Neural crest cell (in vitro differentiated cells): ENCODE data around the gene CDH8. TPM values are rescaled to one million over a fixed set of nuclear protein-coding genes. Genes with fewer than 3 reads are reported as not detected.

Experiments
- DNase-seq: peaks from one replicate; pipeline ENCODE4 v3.0.0; 2021; ENCODE audit warnings: low read depth, mixed read lengths, low spot score
- H3K27ac Mint-ChIP-seq: one replicate; pipeline ENCODE4 v1.8.0; 2021; ENCODE audit warnings: mild to moderate bottlenecking, mixed read lengths; ENCODE audit not compliant: unreplicated experiment
- H3K27me3 Mint-ChIP-seq: 2 replicates; pipeline ENCODE4 v1.8.0; 2021; ENCODE audit warnings: low read depth, mild to moderate bottlenecking, mixed read lengths
- H3K36me3 Mint-ChIP-seq: 2 replicates; pipeline ENCODE4 v1.8.0; 2021; ENCODE audit warnings: low read depth, mild to moderate bottlenecking, mixed read lengths
- H3K4me1 Mint-ChIP-seq: 2 replicates; pipeline ENCODE4 v1.8.0; 2021; ENCODE audit warnings: mixed read lengths
- H3K4me3 Mint-ChIP-seq: one replicate; pipeline ENCODE4 v1.8.0; 2021; ENCODE audit warnings: mild to moderate bottlenecking, mixed read lengths
- H3K9me3 Mint-ChIP-seq: 2 replicates; pipeline ENCODE4 v1.8.0; 2021; ENCODE audit warnings: mixed read lengths
- total RNA-seq: library from RNA; stranded (reverse); gene quantifications from 2 replicates; pipeline ENCODE4 v1.2.1, GENCODE V29; 2021
- TF ChIP-seq, protein P1 (sequence below): fragments of 200-600 bp; sonication (generic); conservative IDR thresholded peaks from 2 replicates; pipeline ENCODE4 v1.5.0; 2021; ENCODE audit warnings: antibody characterized with exemption, mild to moderate bottlenecking

Gene CDH8
- total RNA-seq, 1 donor from 2014 or later, result 7.1 TPM

DNA sequence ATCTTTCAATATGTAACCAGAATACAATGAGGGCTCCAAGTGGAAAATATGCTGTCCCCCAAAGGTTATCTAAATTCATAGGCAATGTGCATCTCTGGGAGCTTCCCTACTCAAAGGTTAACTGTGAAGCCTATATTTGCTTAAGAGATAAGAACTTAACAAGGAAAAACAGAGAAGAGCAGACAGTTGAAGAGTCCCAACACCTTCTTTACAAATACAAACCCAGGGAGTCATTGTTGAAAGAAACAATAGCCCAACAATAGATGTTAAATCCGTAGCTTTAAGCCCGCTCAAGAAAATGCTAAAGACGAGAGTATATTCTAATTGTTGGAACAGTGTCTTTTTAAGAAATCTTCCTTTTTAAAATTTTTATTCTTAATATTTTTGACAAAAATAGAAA lies 87.8 kb downstream of the CDH8 start:
- no peak for DNase-seq
- no peak overlapping the region for H3K27ac Mint-ChIP-seq
- peaks cover 2% of the 10 kb centered on the region for H3K27me3 Mint-ChIP-seq

DNA sequence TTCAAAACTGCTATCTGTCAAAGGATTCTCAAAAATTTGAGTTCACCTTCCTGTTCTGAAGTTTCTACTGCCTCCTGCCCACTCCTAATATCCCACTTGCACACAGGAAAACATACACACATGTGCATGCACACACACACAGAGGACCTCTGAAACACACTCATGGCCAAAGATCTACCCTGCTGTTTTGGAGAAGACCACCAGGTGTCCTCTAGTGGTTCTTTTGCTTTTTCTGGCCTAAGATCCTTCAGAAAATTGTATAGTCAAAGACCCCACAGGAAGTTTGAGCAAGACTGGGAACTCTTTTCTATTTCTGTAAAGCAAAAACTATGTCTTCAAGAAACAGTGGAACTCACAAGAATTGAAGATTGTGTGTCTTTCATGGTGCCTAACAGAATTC lies 90.2 kb downstream of the CDH8 start:
- peaks cover 11% of the 10 kb centered on the region for H3K4me1 Mint-ChIP-seq
- H3K27ac Mint-ChIP-seq, result no peak overlapping the region

More for the DNA sequence above, 87.8 kb downstream of the CDH8 start:
- peaks cover 3% of the 10 kb centered on the region for H3K9me3 Mint-ChIP-seq
- peaks cover 11% of the 10 kb centered on the region for H3K4me1 Mint-ChIP-seq
- H3K36me3 Mint-ChIP-seq, result no peaks in the 10 kb centered on the region
- H3K4me3 Mint-ChIP-seq, result no peak overlapping the region
- TF ChIP-seq, protein P1, sequence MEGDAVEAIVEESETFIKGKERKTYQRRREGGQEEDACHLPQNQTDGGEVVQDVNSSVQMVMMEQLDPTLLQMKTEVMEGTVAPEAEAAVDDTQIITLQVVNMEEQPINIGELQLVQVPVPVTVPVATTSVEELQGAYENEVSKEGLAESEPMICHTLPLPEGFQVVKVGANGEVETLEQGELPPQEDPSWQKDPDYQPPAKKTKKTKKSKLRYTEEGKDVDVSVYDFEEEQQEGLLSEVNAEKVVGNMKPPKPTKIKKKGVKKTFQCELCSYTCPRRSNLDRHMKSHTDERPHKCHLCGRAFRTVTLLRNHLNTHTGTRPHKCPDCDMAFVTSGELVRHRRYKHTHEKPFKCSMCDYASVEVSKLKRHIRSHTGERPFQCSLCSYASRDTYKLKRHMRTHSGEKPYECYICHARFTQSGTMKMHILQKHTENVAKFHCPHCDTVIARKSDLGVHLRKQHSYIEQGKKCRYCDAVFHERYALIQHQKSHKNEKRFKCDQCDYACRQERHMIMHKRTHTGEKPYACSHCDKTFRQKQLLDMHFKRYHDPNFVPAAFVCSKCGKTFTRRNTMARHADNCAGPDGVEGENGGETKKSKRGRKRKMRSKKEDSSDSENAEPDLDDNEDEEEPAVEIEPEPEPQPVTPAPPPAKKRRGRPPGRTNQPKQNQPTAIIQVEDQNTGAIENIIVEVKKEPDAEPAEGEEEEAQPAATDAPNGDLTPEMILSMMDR, result no peak

DNA sequence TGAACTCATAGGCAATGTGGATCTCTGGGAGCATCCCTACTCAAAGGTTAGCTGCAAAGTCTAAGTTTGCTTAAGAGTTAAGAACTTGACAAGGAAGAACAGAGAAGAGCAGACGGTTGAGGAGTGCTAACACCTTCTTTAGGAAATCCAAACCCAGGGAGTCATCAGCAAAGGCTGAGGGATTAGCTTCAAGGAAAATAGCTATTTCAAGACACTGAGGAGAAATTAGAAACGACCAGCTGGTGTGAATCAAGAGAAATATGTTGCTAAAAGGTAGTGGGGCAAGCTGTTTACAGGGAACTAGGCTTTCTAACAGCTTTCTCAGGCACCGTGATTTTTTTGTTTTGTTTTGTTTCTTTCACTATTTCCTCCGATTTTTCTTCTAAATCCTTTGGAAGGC lies 90.7 kb downstream of the CDH8 start:
- Mint-ChIP-seq H3K27me3 (no peaks in the 10 kb centered on the region), H3K4me3 (no peak overlapping the region), H3K27ac (no peak overlapping the region), H3K9me3 (peaks cover 3% of the 10 kb centered on the region), H3K36me3 (no peaks in the 10 kb centered on the region), H3K4me1 (peaks cover 11% of the 10 kb centered on the region)
- DNase-seq, result no peak
- TF ChIP-seq, protein P1, result no peak

More for the DNA sequence above, 90.2 kb downstream of the CDH8 start:
- TF ChIP-seq, protein P1, result no peak
- no peaks in the 10 kb centered on the region for H3K27me3 Mint-ChIP-seq
- DNase-seq, result no peak
- H3K9me3 Mint-ChIP-seq, result peaks cover 3% of the 10 kb centered on the region
- H3K4me3 Mint-ChIP-seq, result no peak overlapping the region
- H3K36me3 Mint-ChIP-seq, result no peaks in the 10 kb centered on the region

DNA sequence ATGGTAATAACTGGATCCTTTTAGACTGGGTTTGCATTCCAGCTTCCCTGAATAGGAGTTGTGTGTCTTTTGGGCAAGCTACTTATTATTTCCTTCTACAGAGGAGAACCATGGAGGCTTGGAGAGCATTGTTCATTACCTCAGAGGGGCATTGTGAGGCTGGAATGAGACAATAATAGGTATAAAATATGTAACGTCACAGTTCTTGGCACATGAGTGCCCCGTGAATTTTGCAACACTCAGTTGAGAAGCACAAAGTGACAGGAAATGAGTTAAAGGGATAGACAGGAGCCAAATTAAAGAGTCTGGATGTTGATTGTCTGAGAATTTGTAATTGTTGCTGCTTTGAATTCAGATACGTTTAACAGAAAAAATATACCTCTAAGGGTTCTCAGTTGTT lies 92.2 kb downstream of the CDH8 start:
- no peak overlapping the region for H3K4me3 Mint-ChIP-seq
- no peaks in the 10 kb centered on the region for H3K36me3 Mint-ChIP-seq
- H3K27me3 Mint-ChIP-seq, result no peaks in the 10 kb centered on the region
- TF ChIP-seq, protein P1, result no peak
- peaks cover 11% of the 10 kb centered on the region for H3K4me1 Mint-ChIP-seq
- H3K9me3 Mint-ChIP-seq, result peaks cover 3% of the 10 kb centered on the region
- no peak overlapping the region for H3K27ac Mint-ChIP-seq
- DNase-seq, result no peak

DNA sequence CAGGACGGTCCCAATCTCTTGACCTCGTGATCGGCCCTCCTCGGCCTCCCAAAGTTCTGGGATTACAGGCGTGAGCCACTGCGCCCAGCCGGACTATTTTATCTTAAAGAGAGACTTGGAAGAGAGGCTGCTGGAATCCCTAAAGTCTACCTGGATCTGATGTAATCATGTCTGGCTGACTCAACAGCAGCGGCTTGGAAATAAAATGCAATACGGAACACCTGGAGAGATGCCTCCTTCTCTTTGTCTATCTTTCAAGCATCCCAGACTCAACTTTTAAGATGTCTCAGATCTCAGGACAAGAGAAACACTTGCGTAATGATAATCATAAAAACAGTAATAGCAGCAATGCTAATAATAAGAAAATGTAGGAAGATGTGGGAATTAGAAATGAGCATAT lies 95.6 kb downstream of the CDH8 start:
- no peak for DNase-seq
- TF ChIP-seq, protein P1, result no peak
- Mint-ChIP-seq H3K4me1 (peaks cover 10% of the 10 kb centered on the region), H3K27me3 (no peaks in the 10 kb centered on the region), H3K36me3 (no peaks in the 10 kb centered on the region), H3K27ac (no peak overlapping the region), H3K4me3 (no peak overlapping the region), H3K9me3 (no peaks in the 10 kb centered on the region)

DNA sequence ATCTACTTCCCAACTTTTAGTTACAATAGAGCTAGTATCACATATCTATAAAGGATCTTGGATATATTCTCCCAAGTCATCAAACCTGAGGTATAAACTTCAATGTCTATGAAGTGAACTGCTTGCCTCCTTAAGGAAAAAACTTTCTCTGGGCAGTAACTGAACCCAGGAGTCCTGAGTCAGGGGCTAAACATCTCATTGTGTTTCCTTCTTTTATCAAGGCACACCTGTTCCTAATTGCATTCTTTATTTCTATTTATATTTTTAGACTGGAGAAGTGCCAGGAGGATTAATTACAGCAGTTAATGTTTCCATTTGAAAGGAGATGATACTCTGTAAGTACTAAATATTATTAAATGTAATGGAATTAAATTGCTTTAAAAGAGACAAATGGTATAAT lies 98.6 kb downstream of the CDH8 start:
- no peaks in the 10 kb centered on the region for H3K4me1 Mint-ChIP-seq
- no peak overlapping the region for H3K4me3 Mint-ChIP-seq
- H3K9me3 Mint-ChIP-seq, result no peaks in the 10 kb centered on the region
- no peaks in the 10 kb centered on the region for H3K36me3 Mint-ChIP-seq
- DNase-seq, result no peak
- H3K27me3 Mint-ChIP-seq, result no peaks in the 10 kb centered on the region
- no peak overlapping the region for H3K27ac Mint-ChIP-seq
- TF ChIP-seq, protein P1, result no peak
